Non-pigmented ciliary epithelial cell (primary cell): ENCODE results near the gene INSL6.
A peak's percentile ranks its signal among the peaks of the same experiment; 100 is the strongest.
"Not testable (repeated sequence)": the region's sequence is repeated elsewhere in the genome, so short reads cannot be mapped to it uniquely, and the experiment has no call there.

Source experiments
- DNase-seq: peaks from one replicate; pipeline ENCODE4 v3.0.0-alpha.2; 2010; ENCODE audit warnings: low read depth

The INSL6 gene, protein sequence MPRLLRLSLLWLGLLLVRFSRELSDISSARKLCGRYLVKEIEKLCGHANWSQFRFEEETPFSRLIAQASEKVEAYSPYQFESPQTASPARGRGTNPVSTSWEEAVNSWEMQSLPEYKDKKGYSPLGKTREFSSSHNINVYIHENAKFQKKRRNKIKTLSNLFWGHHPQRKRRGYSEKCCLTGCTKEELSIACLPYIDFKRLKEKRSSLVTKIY

DNA sequence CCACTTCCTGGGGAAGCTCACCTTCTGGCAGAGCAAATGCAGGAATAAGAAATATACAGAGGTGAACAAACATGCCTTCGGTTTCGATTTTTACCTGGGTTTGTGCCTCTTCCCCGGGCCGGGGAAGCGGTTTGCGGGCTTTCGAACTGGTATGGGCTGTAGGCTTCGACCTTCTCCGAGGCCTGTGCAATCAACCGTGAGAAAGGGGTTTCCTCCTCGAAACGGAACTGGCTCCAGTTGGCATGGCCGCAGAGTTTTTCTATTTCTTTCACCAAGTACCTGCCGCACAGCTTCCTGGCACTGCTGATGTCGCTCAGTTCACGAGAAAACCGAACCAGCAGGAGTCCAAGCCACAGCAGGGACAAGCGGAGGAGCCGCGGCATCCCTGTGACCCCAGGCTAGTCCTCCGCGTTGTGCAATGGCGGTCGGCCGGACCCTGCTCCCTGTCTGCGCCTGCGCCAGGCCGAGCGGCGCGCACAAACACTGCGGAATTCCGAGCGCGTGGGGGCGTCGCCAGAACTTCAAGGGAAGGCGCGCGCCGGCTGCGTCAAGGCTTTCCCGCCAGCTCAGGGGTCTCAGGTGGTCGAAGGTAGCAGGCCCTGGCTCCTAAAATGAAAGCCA is at the start of gene INSL6:
Gene INSL6 (minus strand): TSS at position 420 of the 621 bp plus-strand sequence. CDS start 37 bp downstream, at position 383.
- no peak for DNase-seq

DNA sequence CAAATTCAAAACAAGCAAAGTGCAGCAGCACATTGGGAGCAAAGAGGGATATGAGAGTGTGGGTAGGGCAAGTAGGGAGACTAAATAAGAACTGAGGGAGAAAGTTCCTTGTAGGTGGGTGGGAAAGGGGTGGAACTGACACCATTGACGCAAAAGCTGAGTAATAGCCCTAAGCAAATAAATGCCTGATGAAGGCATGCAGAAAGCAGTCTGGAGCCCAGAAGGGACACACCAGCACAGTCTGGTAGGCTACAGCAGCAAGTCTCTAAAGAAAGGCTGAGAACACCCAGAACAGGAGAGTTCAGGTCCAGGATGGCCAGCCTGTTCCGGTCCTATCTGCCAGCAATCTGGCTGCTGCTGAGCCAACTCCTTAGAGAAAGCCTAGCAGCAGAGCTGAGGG is 45.8 kb upstream of the INSL6 start, which contains the start of gene INSL4:
Gene INSL4 (plus strand): TSS at position 208 of the 400 bp plus-strand sequence. CDS start 105 bp downstream, at position 313.
- DNase-seq = peak; percentile 8

DNA sequence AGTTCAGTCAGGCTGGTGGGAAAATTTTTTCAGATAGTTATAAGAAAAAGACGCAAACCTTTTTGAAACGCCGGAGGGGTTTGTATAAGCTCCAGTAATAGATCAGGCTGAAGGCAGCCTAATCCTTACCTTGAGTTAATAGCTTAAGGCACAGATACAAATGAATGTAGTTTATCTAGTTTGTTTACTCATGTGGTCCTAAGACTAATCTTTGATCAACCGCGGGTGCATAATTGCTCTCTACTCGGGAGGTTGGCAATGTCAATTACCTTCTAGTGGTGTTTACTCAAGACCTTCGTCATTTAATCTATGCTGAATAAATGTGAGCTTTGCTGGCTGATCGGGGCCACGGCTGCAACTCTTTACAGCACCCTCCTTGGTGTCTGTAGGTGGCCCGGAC is 45.1 kb upstream of the INSL6 start:
- no peak for DNase-seq

DNA sequence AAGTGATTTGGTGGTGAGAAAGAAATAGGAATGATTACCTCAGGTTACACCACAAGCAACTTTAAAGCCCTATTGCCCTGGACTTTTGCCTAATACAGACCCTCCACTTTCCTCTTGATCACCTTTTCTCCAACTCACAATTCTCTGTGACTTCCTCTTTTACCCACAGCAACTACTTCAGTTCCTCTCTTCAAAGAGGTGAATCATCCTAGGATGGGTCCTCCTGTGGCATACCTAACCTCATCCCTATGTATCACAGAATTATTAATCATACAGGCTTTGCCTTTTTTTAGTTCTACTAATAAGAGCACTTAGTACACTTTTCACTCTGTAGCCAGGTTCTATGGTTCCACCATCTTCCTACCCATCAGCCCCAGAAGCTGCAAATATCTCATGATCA is 19.6 kb upstream of the INSL6 start:
- DNase-seq = no peak

GRCh38 chr9:5195463-5195862 is 10.0 kb upstream of the INSL6 start:
- DNase-seq = no peak

GRCh38 chr9:5193345-5193744 is 7.9 kb upstream of the INSL6 start:
- DNase-seq = no peak

GRCh38 chr9:5191985-5192384 is 6.5 kb upstream of the INSL6 start:
- no peak for DNase-seq

DNA sequence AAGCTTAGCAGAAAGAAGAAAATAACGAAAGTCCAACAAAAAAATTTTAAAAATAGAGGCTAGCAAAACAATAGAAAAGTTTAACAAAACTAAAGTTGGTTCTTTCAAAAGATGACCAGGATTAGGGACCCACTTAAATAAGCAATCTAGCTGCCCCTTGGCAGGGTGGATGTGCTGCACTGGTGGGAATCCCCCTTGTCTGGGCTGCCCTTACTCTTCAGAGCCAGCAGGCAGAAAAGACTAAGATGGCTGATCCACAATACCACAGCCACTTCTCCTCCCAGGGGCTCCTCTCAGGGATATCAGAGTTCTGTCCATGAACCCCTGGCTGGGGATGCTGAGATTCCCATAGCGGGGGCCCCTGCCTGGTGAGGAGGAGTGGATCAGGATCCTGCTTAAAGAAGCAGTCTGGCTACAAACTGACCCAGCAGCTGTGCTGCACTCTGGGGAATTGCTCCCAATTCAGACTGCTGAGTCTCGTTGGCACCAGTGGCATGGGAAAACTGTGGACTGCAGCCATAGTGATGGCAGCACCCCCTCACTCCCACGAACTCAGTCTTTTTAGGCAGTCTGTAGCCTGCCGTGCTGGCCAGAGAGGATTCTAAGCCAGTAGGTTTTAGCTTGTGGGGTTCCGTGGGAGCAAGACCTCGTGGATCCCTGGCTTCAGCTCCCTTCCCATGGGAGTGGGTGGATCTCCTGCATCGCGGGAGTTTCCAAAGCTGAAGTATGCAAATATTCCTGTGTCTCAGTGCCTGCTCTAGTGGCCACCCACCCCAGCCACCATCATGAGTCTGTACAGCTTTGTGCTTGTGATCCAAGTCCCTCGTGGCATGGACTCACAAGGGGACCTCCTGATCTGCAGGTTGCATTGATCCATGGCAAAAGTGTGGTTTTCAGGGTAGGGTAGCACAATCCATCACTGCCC is 2.9 kb upstream of the INSL6 start:
- no peak for DNase-seq

- peak; percentile 35 for DNase-seq
Measured at GRCh38 chr9:5186416-5187169, 1.2 kb upstream of the INSL6 start.

GRCh38 chr9:5184776-5185175 is 663 bp downstream of the INSL6 start:
- DNase-seq = no peak

DNA sequence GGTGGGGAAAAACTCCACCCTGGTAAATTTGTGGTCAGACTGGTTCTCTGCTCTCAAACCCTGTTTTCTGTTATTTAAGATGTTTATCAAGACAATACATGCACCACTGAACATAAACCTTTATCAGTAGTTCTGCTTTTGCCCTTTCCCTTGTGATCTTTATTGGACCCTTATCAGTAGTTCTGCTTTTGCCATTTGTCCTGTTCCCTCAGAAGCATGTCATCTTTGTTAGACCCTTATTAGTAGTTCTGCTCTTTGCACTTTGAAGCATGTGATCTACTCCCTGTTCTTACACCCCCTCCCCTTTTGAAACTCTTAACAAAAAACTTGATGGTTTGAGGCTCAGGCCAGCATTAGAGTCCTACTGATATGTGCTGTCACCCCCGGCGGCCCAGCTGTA is 4.8 kb downstream of the INSL6 start:
- DNase-seq = not testable (repeated sequence)

DNA sequence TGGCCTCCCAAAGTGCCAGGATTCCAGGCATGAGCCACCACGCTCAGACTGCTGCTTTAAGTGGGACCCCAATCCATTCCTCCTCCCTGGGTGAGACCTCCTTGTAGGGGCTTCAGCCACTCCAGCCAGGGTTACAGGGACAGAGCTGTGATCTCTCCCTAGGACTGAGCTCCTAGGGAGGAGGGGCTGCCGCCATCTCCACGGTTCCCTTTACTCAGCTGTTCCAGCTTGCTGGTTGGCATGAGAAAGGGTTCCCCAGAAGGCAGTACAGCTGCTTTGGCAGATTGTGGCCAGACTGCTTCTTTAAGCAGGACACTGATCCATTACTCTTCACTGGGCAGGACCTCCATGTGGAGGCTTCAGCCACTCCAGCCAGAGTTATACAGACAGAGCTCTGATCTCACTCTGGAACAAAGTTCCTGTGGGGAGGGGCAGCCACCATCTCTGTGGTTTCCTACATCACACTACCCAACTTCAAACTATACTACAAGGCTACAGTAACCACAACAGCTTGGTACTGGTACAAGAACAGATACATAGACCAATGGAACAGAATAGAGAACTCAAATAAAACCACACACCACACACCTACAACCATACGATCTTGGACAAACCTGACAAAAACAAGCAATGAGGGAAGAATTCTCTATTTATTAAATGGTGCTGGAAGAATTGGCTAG is 7.2 kb downstream of the INSL6 start:
- no peak for DNase-seq

GRCh38 chr9:5146241-5146640 is 39.2 kb downstream of the INSL6 start:
- no peak for DNase-seq

DNA sequence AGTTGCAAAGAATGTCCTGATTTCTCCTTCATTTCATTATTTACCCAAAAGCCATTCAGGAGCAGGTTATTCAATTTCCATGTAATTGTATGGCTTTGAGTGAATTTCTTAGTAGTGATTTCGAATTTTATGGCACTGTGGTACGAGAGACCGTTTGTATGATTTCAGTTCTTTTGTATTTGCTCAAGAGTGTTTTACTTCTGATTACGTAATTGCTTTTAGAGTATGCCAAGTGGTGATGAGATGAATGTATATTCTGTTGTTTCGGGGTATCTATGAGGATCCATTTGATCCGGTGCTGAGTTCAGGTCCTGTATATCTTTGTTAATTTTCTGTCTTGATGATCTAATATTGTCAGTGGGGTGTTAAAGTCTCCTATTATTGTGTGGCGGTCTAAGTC is 41.2 kb downstream of the INSL6 start:
- DNase-seq = no peak

GRCh38 chr9:5140151-5140550 is 45.3 kb downstream of the INSL6 start:
- no peak for DNase-seq

DNA sequence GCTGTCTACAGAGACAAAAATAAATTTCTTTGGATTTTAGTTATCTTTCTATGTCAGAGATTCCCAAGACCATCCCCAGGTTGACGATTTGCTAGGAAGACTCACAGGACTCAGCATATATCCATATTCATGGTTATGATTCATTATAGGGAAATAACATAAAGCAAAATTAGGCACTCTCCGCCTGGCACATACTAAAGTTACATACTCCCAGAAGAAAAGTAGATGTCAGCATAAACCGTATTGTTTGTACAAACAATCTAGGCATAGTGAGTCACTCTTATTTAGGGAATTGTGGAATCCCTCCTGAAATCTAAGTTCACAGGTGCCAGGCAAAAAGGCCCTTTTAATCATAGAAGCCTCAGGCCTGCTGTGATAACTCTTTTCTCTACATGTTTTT is 62.9 kb downstream of the INSL6 start:
- no peak for DNase-seq

- DNase-seq = no peak
Measured at GRCh38 chr9:5122116-5122515, 63.3 kb downstream of the INSL6 start.

DNA sequence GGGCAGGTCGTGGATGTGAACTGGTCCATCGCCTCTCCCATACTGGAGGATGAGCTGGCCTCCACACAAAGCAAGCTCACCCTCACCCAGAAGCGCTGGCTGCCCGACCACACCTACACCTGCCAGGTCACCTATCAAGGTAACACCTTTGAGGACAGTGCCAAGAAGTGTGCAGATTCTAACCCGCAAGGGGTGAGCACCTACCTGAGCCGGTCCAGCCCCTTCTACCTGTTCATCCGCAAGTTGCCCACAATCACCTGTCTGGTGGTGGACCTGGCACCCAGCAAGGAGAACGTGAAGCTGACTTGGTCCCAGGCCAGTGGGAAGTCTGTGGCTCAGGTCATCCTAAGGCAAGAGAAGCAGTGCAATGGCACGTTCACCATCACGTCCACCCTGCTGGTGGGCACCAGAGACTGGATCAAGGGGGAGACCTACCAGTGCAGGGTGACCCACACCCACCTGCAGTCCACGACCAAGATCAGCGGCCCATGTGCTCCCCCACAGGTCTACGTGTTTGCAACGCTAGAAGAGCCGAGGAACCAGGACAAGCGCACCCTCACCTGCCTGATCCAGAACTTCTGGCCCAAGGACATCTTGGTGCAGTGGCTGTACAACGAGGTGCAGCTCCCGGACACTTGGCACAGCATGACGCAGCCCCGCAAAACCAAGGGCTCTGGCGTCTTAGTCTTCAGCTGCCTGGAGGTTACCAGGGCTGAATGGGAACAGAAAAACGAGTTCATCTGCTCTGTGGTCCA is 71.3 kb downstream of the INSL6 start:
- no peak for DNase-seq
